Progenitor cell of endocrine pancreas (in vitro differentiated cells): ENCODE measurements around the gene ZNF561. TPM values are rescaled to one million over a fixed set of nuclear protein-coding genes. Genes with fewer than 3 reads are reported as not detected.

Experiments used
- DNase-seq: peaks from one replicate; pipeline ENCODE4 v3.0.0; 2021; ENCODE audit warnings: low spot score; ENCODE audit not compliant: unreplicated experiment
- H3K27ac Mint-ChIP-seq: 2 replicates; pipeline ENCODE4 v1.8.0; 2021; ENCODE audit warnings: mild to moderate bottlenecking, moderate library complexity, mixed read lengths
- H3K27me3 Mint-ChIP-seq: 2 replicates; pipeline ENCODE4 v1.8.0; 2021; ENCODE audit warnings: mixed read lengths
- H3K36me3 Mint-ChIP-seq: 2 replicates; pipeline ENCODE4 v1.8.0; 2022; ENCODE audit warnings: mixed read lengths; ENCODE audit not compliant: insufficient read depth
- H3K4me1 Mint-ChIP-seq: 2 replicates; pipeline ENCODE4 v1.8.0; 2021; ENCODE audit warnings: low read depth, mixed read lengths
- H3K4me3 Mint-ChIP-seq: 2 replicates; pipeline ENCODE4 v1.8.0; 2021; ENCODE audit warnings: low read depth, mild to moderate bottlenecking, moderate library complexity, mixed read lengths
- H3K9me3 Mint-ChIP-seq: 2 replicates; pipeline ENCODE4 v1.8.0; 2021; ENCODE audit warnings: low read depth, mixed read lengths
- CTCF ChIP-seq: fragments of 200-600 bp; sonication (generic); IDR thresholded peaks from one replicate; pipeline ENCODE4 v1.5.0; 2021; ENCODE audit warnings: antibody characterized with exemption, mild to moderate bottlenecking; ENCODE audit not compliant: unreplicated experiment
- total RNA-seq: library from RNA; stranded (reverse); gene quantifications from 2 replicates; pipeline ENCODE4 v1.2.1, GENCODE V29; 2021

Gene ZNF561
- total RNA-seq, 1 donor from 2014 or later: 90.1 TPM

- no peak overlapping the region for H3K27ac Mint-ChIP-seq
Observed at GRCh38 chr19:9650345-9650744, 29.3 kb upstream of the ZNF561 start.

GRCh38 chr19:9645472-9645871 is 24.4 kb upstream of the ZNF561 start:
- peaks cover 53% of the 10 kb centered on the region for H3K36me3 Mint-ChIP-seq
- H3K9me3 Mint-ChIP-seq: peaks cover 12% of the 10 kb centered on the region
- H3K27me3 Mint-ChIP-seq: no peaks in the 10 kb centered on the region

More at GRCh38 chr19:9650345-9650744, 29.3 kb upstream of the ZNF561 start:
- H3K9me3 Mint-ChIP-seq: peaks cover 32% of the 10 kb centered on the region
- H3K27me3 Mint-ChIP-seq: no peaks in the 10 kb centered on the region
- peaks cover 75% of the 10 kb centered on the region for H3K36me3 Mint-ChIP-seq
- H3K4me3 Mint-ChIP-seq: no peak overlapping the region
- no peak for DNase-seq
- no peaks in the 10 kb centered on the region for H3K4me1 Mint-ChIP-seq
- no peak for TF ChIP-seq CTCF

DNA sequence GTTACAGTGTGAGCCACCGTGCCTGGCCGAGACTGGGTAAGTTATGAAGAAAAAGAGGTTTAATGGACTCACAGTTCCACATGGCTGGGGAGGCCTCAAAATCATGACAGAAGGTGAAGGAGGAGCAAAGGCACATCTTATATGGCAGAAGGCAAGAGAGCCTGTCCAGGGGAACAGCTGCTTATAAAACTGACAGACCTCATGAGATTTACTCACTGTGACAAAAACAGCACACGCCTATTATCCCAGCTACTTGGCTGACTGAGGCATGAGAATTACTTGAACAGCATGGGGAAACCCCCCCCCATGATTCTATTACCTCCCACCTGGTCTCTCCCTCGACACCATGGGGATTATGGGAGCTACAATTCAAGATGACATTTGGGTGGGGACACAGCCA is 23.4 kb upstream of the ZNF561 start:
- H3K36me3 Mint-ChIP-seq: peaks cover 49% of the 10 kb centered on the region
- H3K4me1 Mint-ChIP-seq: no peaks in the 10 kb centered on the region
- TF ChIP-seq CTCF: no peak
- no peak overlapping the region for H3K27ac Mint-ChIP-seq
- no peak for DNase-seq
- H3K27me3 Mint-ChIP-seq: no peaks in the 10 kb centered on the region
- H3K4me3 Mint-ChIP-seq: no peak overlapping the region
- H3K9me3 Mint-ChIP-seq: peaks cover 7% of the 10 kb centered on the region

More at GRCh38 chr19:9645472-9645871, 24.4 kb upstream of the ZNF561 start:
- Mint-ChIP-seq H3K4me3 (no peak overlapping the region), H3K4me1 (no peaks in the 10 kb centered on the region), H3K27ac (no peak overlapping the region)
- DNase-seq: no peak
- TF ChIP-seq CTCF: no peak

GRCh38 chr19:9641810-9642209 is 20.8 kb upstream of the ZNF561 start:
- no peak overlapping the region for H3K27ac Mint-ChIP-seq
- no peaks in the 10 kb centered on the region for H3K27me3 Mint-ChIP-seq
- no peaks in the 10 kb centered on the region for H3K4me1 Mint-ChIP-seq
- H3K36me3 Mint-ChIP-seq: peaks cover 36% of the 10 kb centered on the region
- H3K4me3 Mint-ChIP-seq: no peak overlapping the region
- DNase-seq: no peak
- TF ChIP-seq CTCF: no peak
- peaks cover 3% of the 10 kb centered on the region for H3K9me3 Mint-ChIP-seq

- peaks cover 3% of the 10 kb centered on the region for H3K9me3 Mint-ChIP-seq
- no peaks in the 10 kb centered on the region for H3K27me3 Mint-ChIP-seq
- no peak for DNase-seq
- TF ChIP-seq CTCF: no peak
- H3K36me3 Mint-ChIP-seq: peaks cover 33% of the 10 kb centered on the region
- no peak overlapping the region for H3K4me3 Mint-ChIP-seq
- H3K4me1 Mint-ChIP-seq: no peaks in the 10 kb centered on the region
- H3K27ac Mint-ChIP-seq: no peak overlapping the region
Observed at GRCh38 chr19:9640956-9641355, 19.9 kb upstream of the ZNF561 start.
